ENCODE measurements around the gene GNE. TPM values are rescaled to one million over a fixed set of nuclear protein-coding genes. Genes with fewer than 3 reads are reported as not detected.

GNE gene
- polyA plus RNA-seq, 1 experiment: 14.7 TPM

DNA sequence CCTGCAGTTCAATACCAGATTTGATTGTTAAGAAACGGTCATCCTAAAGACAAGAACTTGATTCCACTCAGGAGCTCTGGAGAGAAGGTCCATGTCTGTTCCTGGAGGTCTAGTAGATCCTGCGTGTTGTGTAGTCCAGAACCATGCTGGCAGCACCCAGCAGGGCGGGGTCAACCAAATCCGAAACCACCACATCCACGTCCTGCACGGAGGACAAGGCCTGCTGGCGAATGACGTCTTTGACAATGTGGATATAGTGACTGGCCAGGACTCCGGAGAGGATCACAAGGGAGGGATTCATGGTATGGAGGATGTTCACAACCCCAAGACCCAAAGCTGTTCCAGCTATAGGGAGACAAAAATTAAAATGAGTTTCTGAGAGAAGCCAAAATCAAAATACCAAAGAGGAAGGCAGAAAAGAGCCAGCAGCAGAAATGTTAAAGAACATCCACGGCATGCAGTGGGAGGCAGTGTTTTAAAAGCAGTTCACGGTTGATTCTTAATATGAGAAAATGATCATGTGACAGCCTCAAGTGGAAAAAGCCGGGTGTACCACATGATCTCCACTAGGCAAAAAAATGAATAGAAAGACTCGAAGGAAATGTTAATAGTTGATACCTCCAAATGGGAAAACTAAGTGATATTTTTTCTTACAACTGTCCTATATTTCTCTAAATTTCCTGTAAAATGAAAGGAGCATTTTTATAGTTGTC, 40.8 kb downstream of the GNE start:
- no peak for DNase-seq (ENCODE audit: low read depth)
- ChIA-PET POLR2A (no interaction called here), CTCF (no interaction called here)
- TF ChIP-seq, protein P1, sequence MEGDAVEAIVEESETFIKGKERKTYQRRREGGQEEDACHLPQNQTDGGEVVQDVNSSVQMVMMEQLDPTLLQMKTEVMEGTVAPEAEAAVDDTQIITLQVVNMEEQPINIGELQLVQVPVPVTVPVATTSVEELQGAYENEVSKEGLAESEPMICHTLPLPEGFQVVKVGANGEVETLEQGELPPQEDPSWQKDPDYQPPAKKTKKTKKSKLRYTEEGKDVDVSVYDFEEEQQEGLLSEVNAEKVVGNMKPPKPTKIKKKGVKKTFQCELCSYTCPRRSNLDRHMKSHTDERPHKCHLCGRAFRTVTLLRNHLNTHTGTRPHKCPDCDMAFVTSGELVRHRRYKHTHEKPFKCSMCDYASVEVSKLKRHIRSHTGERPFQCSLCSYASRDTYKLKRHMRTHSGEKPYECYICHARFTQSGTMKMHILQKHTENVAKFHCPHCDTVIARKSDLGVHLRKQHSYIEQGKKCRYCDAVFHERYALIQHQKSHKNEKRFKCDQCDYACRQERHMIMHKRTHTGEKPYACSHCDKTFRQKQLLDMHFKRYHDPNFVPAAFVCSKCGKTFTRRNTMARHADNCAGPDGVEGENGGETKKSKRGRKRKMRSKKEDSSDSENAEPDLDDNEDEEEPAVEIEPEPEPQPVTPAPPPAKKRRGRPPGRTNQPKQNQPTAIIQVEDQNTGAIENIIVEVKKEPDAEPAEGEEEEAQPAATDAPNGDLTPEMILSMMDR (IDR thresholded peaks at IDR 0.05; ENCODE audit: insufficient read depth, low read depth, low read length): no peak
- Histone ChIP-seq H3K36me3 (ENCODE audit: control insufficient read depth, insufficient read depth, low read length) (peaks cover 19% of the 10 kb centered on the region), H3K4me3 (ENCODE audit: low read depth, low read length) (no peak overlapping the region), H3K27me3 (ENCODE audit: control insufficient read depth, insufficient read depth, low read length) (no peaks in the 10 kb centered on the region)

DNA sequence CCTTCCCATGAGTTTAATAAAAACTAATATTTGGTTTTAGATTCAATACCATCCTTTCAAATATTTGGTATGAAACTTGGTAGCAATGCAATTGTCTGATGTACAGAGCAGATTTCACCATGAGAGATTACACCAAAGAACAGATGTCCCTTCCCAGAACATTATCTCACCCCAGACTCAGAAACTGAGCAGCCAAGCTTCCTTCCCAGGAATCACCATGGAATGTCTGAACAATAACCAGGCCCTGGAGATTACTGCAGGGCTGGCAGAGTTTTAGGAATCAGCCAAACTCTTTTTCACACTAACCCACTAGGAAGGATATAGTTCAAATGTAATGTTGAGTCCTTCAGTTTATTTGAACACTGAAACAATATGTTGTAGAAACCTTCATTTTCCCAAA, 43.7 kb downstream of the GNE start:
- peaks cover 23% of the 10 kb centered on the region for H3K36me3 ChIP-seq (ENCODE audit: control insufficient read depth, insufficient read depth, low read length)
- no peaks in the 10 kb centered on the region for H3K27me3 ChIP-seq (ENCODE audit: control insufficient read depth, insufficient read depth, low read length)
- ChIA-PET POLR2A (no interaction called here), CTCF (no interaction called here)
- no peak for DNase-seq (ENCODE audit: low read depth)
- TF ChIP-seq, protein P1 (IDR thresholded peaks at IDR 0.05; ENCODE audit: insufficient read depth, low read depth, low read length): no peak
- no peak overlapping the region for H3K4me3 ChIP-seq (ENCODE audit: low read depth, low read length)

DNA sequence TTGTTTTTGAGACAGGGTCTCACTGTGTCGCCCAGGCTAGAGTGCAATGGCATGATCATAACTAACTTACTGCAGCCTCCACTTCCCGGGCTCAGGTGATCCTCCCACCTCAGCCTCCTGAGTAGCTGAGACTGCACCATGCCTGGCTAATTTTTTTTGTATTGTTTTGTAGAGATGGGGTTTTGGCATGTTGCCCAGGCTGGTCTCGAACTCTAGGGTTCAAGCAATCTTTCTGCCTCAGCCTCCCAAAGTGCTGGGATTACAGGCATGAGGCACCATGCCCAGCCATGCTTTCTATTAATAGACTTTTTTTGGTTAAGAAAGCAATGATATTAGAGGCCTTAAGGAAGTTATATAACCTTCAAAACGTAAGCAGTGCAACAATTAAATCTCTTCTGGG, 44.3 kb downstream of the GNE start:
- Histone ChIP-seq H3K4me3 (ENCODE audit: low read depth, low read length) (no peak overlapping the region), H3K36me3 (ENCODE audit: control insufficient read depth, insufficient read depth, low read length) (peaks cover 25% of the 10 kb centered on the region), H3K27me3 (ENCODE audit: control insufficient read depth, insufficient read depth, low read length) (no peaks in the 10 kb centered on the region)
- no peak for DNase-seq (ENCODE audit: low read depth)
- ChIA-PET CTCF (interaction anchor here (1.3 kb wide), 2 partner anchors 8 to 48 kb away, joined by 3 to 4 read pairs; no protein-coding TSS in a partner anchor), POLR2A (no interaction called here)
- TF ChIP-seq, protein P1 (IDR thresholded peaks at IDR 0.05; ENCODE audit: insufficient read depth, low read depth, low read length): no peak

DNA sequence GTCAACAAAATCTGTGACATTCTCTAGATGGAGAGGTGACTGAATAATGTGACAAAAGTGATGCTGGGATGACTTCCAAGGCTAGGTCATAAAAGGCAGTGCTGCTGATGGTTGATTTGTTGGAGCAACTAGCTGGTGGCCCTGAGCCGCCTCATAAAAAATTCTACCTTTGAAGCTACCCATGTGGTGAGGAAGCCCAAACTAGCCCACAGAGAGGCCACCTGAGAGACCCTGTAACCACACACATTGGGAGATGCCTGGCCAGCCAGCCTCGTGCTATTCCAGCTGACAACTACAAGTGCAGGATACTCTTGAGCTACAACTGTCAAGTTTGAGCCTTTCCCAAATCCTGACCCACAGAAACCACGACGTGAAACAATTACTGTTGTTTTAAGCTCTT, 44.9 kb downstream of the GNE start:
- TF ChIP-seq, protein P1 (IDR thresholded peaks at IDR 0.05; ENCODE audit: insufficient read depth, low read depth, low read length): no peak
- Histone ChIP-seq H3K4me3 (ENCODE audit: low read depth, low read length) (no peak overlapping the region), H3K36me3 (ENCODE audit: control insufficient read depth, insufficient read depth, low read length) (peaks cover 27% of the 10 kb centered on the region), H3K27me3 (ENCODE audit: control insufficient read depth, insufficient read depth, low read length) (no peaks in the 10 kb centered on the region)
- ChIA-PET CTCF (interaction anchor here (1.0 to 1.3 kb wide), 4 partner anchors 9 to 137 kb away, joined by 3 to 4 read pairs (median 4); no protein-coding TSS in a partner anchor), POLR2A (no interaction called here)
- no peak for DNase-seq (ENCODE audit: low read depth)

DNA sequence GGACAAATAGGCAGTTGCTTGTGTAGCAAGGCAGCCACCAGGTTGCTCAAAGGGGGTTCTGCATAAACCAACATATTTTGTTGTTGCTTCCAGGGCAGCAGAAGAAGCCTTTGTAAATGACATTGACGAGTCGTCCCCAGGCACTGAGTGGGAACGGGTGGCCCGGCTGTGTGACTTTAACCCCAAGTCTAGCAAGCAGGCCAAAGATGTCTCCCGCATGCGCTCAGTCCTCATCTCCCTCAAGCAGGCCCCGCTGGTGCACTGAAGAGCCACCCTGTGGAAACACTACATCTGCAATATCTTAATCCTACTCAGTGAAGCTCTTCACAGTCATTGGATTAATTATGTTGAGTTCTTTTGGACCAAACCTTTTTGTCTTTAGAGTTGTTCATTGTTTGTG, 46.7 kb downstream of the GNE start:
- Histone ChIP-seq H3K27me3 (ENCODE audit: control insufficient read depth, insufficient read depth, low read length) (no peaks in the 10 kb centered on the region), H3K4me3 (ENCODE audit: low read depth, low read length) (no peak overlapping the region), H3K36me3 (ENCODE audit: control insufficient read depth, insufficient read depth, low read length) (peaks cover 21% of the 10 kb centered on the region)
- ChIA-PET CTCF (interaction anchor here (0.7 to 1.9 kb wide), 3 partner anchors 10 to 21 kb away, joined by 3 to 4 read pairs (median 3); partner anchors contain the start of gene CLTA), POLR2A (no interaction called here)
- TF ChIP-seq, protein P1 (IDR thresholded peaks at IDR 0.05; ENCODE audit: insufficient read depth, low read depth, low read length): no peak
- no peak for DNase-seq (ENCODE audit: low read depth)

Measured in BJ (cell line).